ENCODE results near the gene FDXR. TPM values are rescaled to one million over a fixed set of nuclear protein-coding genes. Genes with fewer than 3 reads are reported as not detected.

FDXR gene
- total RNA-seq, 4 donors from 2014 or later: 4.4 to 5.7 (median 5.2) TPM

DNA sequence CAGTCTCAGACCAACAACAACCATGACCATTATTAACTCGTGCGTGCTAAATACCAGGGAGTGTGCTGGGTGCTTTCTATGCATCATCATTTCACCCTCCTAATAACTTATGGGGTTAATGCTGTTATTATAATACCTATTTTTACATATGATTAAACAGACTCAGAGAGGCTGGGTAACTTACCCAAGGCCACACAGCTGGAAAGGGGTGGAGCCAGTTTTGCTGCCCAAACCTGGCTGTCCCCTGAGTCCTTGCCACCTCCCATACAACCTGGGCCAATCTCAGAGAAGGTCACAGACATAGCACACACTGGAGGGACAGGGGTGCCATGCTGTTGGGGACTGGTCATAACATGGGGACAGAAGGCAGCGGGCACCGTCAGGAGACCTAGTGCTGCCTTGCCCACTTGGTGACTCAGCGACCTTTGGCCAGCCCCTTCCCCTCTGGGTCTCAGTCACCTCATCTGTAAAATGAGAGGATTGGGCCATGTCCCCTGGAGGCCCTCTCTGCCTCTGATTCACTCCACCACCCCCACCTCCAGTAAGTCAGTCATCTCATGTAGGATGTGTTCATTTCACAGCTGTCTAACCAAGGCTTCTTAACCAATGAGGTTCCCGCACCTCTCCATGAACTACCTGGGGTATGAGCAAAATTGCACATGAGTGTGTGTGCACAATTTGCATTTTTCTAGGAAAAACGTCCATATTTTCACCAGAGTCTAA, 32.1 kb upstream of the FDXR start:
- ATAC-seq (ENCODE audit: low FRiP score): peak; percentile 28

DNA sequence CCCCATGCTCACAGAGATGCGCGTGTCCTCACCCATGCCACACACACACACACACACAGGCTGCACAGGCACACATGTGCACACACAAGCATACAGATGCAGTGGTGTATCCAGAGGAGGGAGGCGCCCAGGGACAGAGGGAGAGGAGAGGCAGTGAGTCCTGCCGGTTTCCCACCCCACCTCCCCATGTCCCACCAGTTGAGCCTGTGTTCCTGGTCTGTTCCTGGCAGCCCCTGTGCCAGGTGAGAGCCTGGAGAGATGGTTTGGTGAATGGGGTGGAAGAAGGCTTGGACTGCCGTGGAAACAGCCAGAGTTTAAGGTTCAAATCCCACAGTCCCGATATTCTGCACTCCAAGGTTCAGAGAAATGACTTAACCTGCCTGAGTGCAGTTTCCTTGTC, 30.9 kb upstream of the FDXR start:
- DNase-seq (ENCODE audit: low spot score) (no peak), ATAC-seq (ENCODE audit: low FRiP score) (no peak)
- TF ChIP-seq, protein P1, sequence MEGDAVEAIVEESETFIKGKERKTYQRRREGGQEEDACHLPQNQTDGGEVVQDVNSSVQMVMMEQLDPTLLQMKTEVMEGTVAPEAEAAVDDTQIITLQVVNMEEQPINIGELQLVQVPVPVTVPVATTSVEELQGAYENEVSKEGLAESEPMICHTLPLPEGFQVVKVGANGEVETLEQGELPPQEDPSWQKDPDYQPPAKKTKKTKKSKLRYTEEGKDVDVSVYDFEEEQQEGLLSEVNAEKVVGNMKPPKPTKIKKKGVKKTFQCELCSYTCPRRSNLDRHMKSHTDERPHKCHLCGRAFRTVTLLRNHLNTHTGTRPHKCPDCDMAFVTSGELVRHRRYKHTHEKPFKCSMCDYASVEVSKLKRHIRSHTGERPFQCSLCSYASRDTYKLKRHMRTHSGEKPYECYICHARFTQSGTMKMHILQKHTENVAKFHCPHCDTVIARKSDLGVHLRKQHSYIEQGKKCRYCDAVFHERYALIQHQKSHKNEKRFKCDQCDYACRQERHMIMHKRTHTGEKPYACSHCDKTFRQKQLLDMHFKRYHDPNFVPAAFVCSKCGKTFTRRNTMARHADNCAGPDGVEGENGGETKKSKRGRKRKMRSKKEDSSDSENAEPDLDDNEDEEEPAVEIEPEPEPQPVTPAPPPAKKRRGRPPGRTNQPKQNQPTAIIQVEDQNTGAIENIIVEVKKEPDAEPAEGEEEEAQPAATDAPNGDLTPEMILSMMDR (IDR thresholded peaks at IDR 0.05): no peak

More for the DNA sequence above, 32.1 kb upstream of the FDXR start:
- no peak for DNase-seq (ENCODE audit: low spot score)
- TF ChIP-seq, protein P1 (IDR thresholded peaks at IDR 0.05): no peak

DNA sequence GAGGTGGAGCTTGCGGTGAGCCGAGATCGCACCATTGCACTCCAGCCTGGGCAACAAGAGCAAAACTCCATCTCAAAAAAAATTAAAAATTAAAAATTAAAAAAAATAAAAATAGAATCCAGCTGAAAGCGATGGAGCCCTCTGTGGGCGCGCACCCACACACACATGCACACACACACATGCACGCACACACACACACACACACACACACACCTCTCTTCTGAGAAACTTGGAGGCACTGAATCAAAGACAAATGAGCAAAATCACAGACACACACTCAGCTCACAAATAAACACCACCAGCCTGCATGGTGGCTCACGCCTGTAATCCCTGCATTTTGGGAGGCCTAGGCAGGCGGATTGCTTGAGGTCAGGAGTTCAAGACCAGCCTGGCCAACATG, 30.2 kb upstream of the FDXR start:
- DNase-seq (ENCODE audit: low spot score) (no peak), ATAC-seq (ENCODE audit: low FRiP score) (no peak)
- TF ChIP-seq, protein P1 (IDR thresholded peaks at IDR 0.05): no peak

DNA sequence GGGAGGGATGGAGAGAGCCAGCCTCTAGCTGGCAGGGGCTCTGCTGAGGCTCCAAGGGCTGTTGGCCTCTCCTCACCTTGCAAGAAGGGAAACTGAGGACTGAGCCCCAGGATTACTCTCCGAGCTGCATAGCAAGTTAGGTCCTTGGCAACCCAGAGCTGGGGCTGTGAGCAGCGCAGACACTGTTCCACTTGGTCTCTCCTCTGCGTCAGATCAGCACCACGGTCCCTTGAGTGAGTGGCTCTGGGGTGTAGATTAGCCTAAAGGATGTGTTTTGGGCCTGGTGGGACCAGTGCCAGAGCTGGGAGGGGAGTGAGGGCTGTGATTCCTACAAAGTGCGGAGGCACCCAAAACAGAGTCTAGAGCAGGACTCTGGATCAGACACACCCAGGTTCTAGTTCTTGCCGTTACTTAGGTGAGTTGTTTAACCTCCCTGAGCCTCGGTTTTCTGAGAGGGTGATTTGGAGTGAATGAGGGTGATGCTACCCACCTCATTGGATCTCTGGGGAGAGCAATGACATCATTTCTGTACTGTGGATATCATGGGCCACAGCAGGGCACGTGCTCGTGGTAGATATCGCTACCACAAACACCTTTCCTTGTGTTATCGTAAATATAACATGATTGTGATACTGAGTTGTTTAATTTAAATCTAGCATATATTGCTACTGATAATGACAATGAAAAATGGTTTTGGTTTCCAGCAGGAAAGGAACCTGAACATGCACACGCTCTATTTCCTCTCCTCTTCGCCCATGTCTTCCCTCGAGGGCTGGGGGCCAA, 28.8 kb upstream of the FDXR start:
- TF ChIP-seq, protein P1 (IDR thresholded peaks at IDR 0.05): no peak
- DNase-seq (ENCODE audit: low spot score) (no peak), ATAC-seq (ENCODE audit: low FRiP score) (no peak)

DNA sequence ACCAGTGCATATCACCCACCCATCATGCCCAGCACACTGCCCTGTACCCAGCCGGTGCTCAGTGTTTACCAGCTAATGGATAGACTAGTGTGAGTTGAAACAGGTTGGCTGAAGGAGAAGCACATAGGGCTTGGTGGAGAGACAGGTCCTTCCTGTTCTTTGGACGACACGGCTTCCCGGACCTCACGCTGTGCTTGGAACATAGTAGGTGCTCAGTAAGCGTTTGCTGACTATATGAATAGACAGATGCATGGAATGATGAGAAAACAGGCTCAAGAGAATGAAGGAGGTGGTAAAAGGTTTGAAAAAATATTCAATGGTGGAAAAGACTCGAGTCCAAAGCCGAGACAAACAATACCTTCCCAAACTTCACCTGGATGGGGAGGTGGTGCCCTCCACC, 27.4 kb upstream of the FDXR start:
- ATAC-seq (ENCODE audit: low FRiP score) (no peak), DNase-seq (ENCODE audit: low spot score) (no peak)
- TF ChIP-seq, protein P1 (IDR thresholded peaks at IDR 0.05): no peak

DNA sequence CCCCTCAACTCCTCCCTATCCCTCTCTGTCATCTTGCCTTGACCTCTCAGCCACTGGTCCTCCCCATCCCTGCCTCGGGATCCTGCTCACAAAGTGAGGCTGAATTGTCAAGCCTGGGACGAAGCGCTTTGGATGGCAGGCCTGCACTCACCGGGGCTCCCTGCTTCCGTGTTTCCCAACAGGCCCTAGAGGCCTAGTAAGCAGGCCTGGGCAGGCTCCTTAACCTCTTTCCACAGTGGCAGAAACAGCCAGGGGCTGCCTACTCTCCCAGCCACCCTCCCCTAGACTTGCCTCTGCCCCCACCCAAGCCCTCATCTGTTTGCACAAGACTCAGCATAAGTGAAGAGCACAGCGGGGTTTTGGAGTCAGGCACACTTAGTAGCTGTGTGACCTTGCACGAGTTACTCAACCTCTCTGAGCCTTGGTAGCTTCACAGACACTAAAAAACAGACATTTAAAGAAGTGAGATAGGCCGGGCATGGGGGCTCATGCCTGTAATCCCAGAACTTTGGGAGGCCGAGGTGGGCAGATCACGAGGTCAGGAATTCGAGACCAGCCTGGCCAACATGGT, 25.7 kb upstream of the FDXR start:
- TF ChIP-seq, protein P1 (IDR thresholded peaks at IDR 0.05): no peak
- ATAC-seq (ENCODE audit: low FRiP score) (no peak), DNase-seq (ENCODE audit: low spot score) (no peak)
